ENCODE results near the gene RFC3.

Gene RFC3

DNA sequence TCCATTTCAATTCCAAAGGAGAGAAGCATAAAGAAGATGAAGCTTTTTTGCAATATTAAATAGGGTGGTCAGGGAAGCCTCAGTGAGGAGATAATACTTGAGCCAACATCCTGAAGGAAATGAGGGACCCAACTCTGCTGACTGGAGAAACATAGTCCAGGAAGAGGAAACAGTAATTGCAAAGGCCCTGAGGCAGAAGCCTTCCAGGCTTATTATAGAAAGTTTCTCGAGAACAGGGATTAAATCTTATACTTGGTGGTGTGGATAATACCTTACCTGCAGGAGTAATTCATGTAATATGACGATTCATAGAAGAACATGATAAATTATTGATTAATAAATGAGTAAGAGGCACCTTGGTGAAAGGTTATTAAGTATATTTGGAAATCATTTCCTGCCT lies 1.0 kb upstream of the RFC3 start:
- H3K4me1 ChIP-seq (ENCODE audit: control insufficient read depth in 1 of 2, insufficient read depth in 1 of 2, low read depth in 1 of 2, low read length in 1 of 2), result peaks cover 10 to 11% of the 10 kb centered on the region in 2 experiments
- H3K36me3 ChIP-seq, result peaks cover 4% of the 10 kb centered on the region
- H3K9me3 ChIP-seq, result no peaks in the 10 kb centered on the region
- H3K27ac ChIP-seq, result no peak overlapping the region
- H3K4me3 ChIP-seq (ENCODE audit: low read depth in 1 of 2, low read length in 1 of 2), result no peak overlapping the region
- TF ChIP-seq, protein P1, sequence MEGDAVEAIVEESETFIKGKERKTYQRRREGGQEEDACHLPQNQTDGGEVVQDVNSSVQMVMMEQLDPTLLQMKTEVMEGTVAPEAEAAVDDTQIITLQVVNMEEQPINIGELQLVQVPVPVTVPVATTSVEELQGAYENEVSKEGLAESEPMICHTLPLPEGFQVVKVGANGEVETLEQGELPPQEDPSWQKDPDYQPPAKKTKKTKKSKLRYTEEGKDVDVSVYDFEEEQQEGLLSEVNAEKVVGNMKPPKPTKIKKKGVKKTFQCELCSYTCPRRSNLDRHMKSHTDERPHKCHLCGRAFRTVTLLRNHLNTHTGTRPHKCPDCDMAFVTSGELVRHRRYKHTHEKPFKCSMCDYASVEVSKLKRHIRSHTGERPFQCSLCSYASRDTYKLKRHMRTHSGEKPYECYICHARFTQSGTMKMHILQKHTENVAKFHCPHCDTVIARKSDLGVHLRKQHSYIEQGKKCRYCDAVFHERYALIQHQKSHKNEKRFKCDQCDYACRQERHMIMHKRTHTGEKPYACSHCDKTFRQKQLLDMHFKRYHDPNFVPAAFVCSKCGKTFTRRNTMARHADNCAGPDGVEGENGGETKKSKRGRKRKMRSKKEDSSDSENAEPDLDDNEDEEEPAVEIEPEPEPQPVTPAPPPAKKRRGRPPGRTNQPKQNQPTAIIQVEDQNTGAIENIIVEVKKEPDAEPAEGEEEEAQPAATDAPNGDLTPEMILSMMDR (IDR thresholded peaks at IDR 0.05), result no peak
- peaks cover 18% of the 10 kb centered on the region for H3K27me3 ChIP-seq

DNA sequence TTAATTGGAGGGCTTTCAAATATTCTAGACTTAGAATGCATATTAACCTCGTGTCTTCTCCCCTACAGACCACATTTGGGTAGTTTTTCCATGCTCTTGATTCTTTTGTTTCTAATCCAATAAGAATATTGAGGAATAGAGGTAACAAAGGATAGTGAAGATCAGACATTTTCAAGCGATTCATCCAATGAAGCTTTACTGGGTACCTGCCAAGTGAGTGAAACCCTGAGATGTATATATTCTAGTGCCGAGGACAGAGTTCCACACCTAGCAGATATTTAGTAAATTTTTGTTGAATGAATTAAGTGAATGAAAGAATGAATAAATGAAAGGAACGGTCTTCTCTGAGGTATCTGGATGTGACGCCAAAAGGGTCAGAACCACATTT lies 442 bp upstream of the RFC3 start:
- H3K4me1 ChIP-seq (ENCODE audit: control insufficient read depth in 1 of 2, insufficient read depth in 1 of 2, low read depth in 1 of 2, low read length in 1 of 2), result peaks cover 10 to 11% of the 10 kb centered on the region in 2 experiments
- TF ChIP-seq, protein P1 (IDR thresholded peaks at IDR 0.05), result no peak

DNA sequence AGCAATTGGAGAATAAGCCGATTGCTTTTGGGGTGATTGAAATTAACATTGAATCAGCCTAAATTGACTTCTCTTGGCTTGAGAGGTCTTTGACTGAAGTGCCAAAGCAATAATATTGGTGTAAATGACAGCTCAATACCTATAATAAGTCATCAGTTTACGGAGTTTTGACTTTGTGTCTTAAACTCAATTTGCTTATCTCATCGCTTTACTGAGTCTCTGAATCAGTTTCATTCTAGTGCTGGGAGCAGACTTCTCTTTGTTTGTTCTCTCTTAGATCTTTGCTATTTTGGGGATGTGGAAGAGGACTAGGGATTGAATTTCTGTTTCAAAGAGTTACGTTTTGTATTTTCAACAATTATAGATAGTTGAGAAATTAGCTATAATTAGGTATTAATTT lies 7.1 kb downstream of the RFC3 start:
- TF ChIP-seq, protein P1 (IDR thresholded peaks at IDR 0.05), result no peak
- Histone ChIP-seq H3K27ac (no peak overlapping the region), H3K36me3 (peaks cover 10% of the 10 kb centered on the region), H3K9me3 (no peaks in the 10 kb centered on the region), H3K27me3 (no peaks in the 10 kb centered on the region), H3K4me3 (ENCODE audit: low read depth in 1 of 2, low read length in 1 of 2) (no peak overlapping the region), H3K4me1 (ENCODE audit: control insufficient read depth in 1 of 2, insufficient read depth in 1 of 2, low read depth in 1 of 2, low read length in 1 of 2) (no peaks in the 10 kb centered on the region)

More for the DNA sequence above, 442 bp upstream of the RFC3 start:
- Histone ChIP-seq H3K9me3 (no peaks in the 10 kb centered on the region), H3K4me3 (ENCODE audit: low read depth in 1 of 2, low read length in 1 of 2) (peak overlapping the region; percentile 74 to 81), H3K27me3 (peaks cover 18% of the 10 kb centered on the region), H3K36me3 (peaks cover 4% of the 10 kb centered on the region), H3K27ac (peak overlapping the region; percentile 53)

DNA sequence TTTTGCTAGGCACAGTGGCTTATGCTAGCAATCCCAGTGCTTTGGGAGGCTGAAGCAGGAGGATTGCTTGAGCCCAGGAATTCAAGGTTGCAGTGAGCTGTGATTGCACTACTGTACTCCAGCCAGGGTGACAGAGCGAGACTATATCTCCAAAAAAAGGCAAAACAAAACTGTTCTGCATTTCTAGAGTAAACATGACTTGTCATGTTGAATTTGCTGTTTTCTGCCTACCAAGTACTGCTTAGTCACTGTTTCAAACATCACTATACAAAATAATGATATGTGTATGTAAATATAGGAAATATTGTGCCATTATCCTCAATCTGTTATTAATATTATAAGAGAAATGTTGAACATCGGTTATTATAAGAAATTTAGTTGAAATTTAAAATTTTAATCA lies 9.2 kb downstream of the RFC3 start:
- Histone ChIP-seq H3K27me3 (no peaks in the 10 kb centered on the region), H3K9me3 (no peaks in the 10 kb centered on the region), H3K4me1 (ENCODE audit: control insufficient read depth in 1 of 2, insufficient read depth in 1 of 2, low read depth in 1 of 2, low read length in 1 of 2) (no peaks in the 10 kb centered on the region), H3K4me3 (ENCODE audit: low read depth in 1 of 2, low read length in 1 of 2) (no peak overlapping the region), H3K27ac (no peak overlapping the region), H3K36me3 (peaks cover 25% of the 10 kb centered on the region)
- TF ChIP-seq, protein P1 (IDR thresholded peaks at IDR 0.05), result no peak

DNA sequence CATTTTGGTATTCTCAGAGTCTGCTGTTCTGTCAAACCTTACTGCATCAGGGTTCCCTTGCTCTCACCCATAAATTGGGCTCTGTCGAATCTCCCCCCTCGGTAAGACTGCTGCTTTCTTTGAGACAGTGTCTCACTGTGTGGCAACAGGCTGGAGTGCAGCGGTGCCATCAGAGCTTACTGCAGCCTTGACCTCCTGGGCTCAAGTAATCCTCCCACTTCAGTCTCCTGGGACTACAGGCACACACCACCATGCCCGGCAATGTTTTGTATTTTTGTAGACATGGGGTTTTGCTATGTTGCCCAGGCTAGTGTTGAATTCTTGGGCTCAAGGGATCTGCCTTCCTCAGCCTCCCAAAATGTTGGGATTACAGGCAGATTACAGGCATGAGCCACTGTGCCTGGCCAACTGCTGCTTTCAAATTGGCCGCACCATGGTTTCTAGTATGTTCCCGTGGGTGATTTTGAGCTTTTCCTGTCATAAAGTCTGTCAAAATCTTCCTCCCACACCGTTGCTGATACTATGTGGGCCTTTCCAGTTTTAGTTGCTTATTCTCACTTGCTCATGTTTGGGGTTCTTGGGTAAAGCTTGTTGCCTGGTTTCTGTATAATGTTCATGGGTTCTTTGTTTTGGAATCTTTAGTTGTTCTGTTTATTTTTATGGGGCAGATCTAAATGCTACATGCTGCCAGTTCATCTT lies 10.6 kb downstream of the RFC3 start:
- H3K4me3 ChIP-seq (ENCODE audit: low read depth in 1 of 2, low read length in 1 of 2), result no peak overlapping the region
- no peak overlapping the region for H3K27ac ChIP-seq
- H3K36me3 ChIP-seq, result peaks cover 28% of the 10 kb centered on the region

More for the DNA sequence above, 10.6 kb downstream of the RFC3 start:
- Histone ChIP-seq H3K4me1 (ENCODE audit: control insufficient read depth in 1 of 2, insufficient read depth in 1 of 2, low read depth in 1 of 2, low read length in 1 of 2) (no peaks in the 10 kb centered on the region), H3K9me3 (no peaks in the 10 kb centered on the region), H3K27me3 (no peaks in the 10 kb centered on the region)
- TF ChIP-seq, protein P1 (IDR thresholded peaks at IDR 0.05), result no peak

Measured in neutrophil (primary cell).